Neural progenitor cell (in vitro differentiated cells): Measurements from ENCODE around the gene VTI1A. TPM values are rescaled to one million over a fixed set of nuclear protein-coding genes. Genes with fewer than 3 reads are reported as not detected.

Source experiments
- DNase-seq: peaks from one replicate; pipeline ENCODE4 v3.0.0-alpha.2; 2016; ENCODE audit warnings: low spot score
- H2AFZ ChIP-seq: fragments of 200-600 bp; sonication (generic); replicated peaks from 2 replicates; pipeline ENCODE4 v1.6.1; 2016; ENCODE audit warnings: antibody characterized with exemption
- H3F3A ChIP-seq: fragments of 200-600 bp; sonication (generic); 2 replicates; pipeline ENCODE4 v1.6.1; 2016; ENCODE audit warnings: antibody characterized with exemption, low read depth
- H3K27ac ChIP-seq: fragments of 200-600 bp; sonication (generic); 2 replicates; pipeline ENCODE4 v1.5.1; 2016; ENCODE audit warnings: mild to moderate bottlenecking
- H3K27me3 ChIP-seq: fragments of 200-600 bp; sonication (generic); 2 replicates; pipeline ENCODE4 v1.6.1; 2016; ENCODE audit warnings: mild to moderate bottlenecking, moderate library complexity
- H3K36me3 ChIP-seq: fragments of 200-600 bp; sonication (generic); 2 replicates; pipeline ENCODE4 v1.5.1; 2016
- H3K4me1 ChIP-seq: fragments of 200-600 bp; sonication (generic); 2 replicates; pipeline ENCODE4 v1.6.1; 2016; ENCODE audit warnings: mixed run types
- H3K4me2 ChIP-seq: fragments of 200-600 bp; sonication (generic); 2 replicates; pipeline ENCODE4 v1.6.1; 2016
- H3K4me3 ChIP-seq: fragments of 200-600 bp; sonication (generic); 2 replicates; pipeline ENCODE4 v1.5.1; 2016
- H3K79me2 ChIP-seq: fragments of 200-600 bp; sonication (generic); 2 replicates; pipeline ENCODE4 v1.6.1; 2016; ENCODE audit warnings: low read depth
- H3K9ac ChIP-seq: fragments of 200-600 bp; sonication (generic); 2 replicates; pipeline ENCODE4 v1.6.1; 2016
- H3K9me3 ChIP-seq: fragments of 200-600 bp; sonication (generic); 2 replicates; pipeline ENCODE4 v1.5.1; 2016; ENCODE audit warnings: low read depth
- H4K20me1 ChIP-seq: fragments of 200-600 bp; sonication (generic); 2 replicates; pipeline ENCODE4 v1.6.1; 2016; ENCODE audit warnings: low read depth
- H3K27ac Mint-ChIP-seq: 3 replicates; pipeline ENCODE4 v1.8.0; 2021; ENCODE audit warnings: mixed read lengths
- H3K27me3 Mint-ChIP-seq: 2 replicates; pipeline ENCODE4 v1.8.0; 2022; ENCODE audit warnings: low read depth, mild to moderate bottlenecking, inconsistent platforms, moderate library complexity, mixed read lengths; ENCODE audit not compliant: insufficient read depth
- H3K36me3 Mint-ChIP-seq: 3 replicates; pipeline ENCODE4 v1.8.0; 2021; ENCODE audit warnings: mixed read lengths
- H3K4me1 Mint-ChIP-seq: 3 replicates; pipeline ENCODE4 v1.8.0; 2021; ENCODE audit warnings: mixed read lengths
- H3K4me3 Mint-ChIP-seq: 3 replicates; pipeline ENCODE4 v1.8.0; 2021; ENCODE audit warnings: mild to moderate bottlenecking, moderate library complexity, mixed read lengths
- H3K9me3 Mint-ChIP-seq: 3 replicates; pipeline ENCODE4 v1.8.0; 2020; ENCODE audit warnings: mixed read lengths
- EZH2 ChIP-seq: fragments of 200-600 bp; sonication (generic); IDR thresholded peaks from 2 replicates; pipeline ENCODE4 v1.6.1; 2017; ENCODE audit warnings: antibody characterized with exemption, mild to moderate bottlenecking, moderate library complexity
- EZH2phosphoT487 ChIP-seq: fragments of 200-600 bp; sonication (generic); IDR thresholded peaks from 2 replicates; pipeline ENCODE4 v1.6.1; 2017; ENCODE audit warnings: antibody characterized with exemption
- total RNA-seq: library from RNA; depleted of rRNA; stranded (reverse); fragments of >200 nt; gene quantifications from 2 replicates; pipeline ENCODE4 v1.2.3, GENCODE V29; 2015; ENCODE audit warnings: low replicate concordance
- TF ChIP-seq, protein P1 (sequence below): fragments of 200-600 bp; sonication (generic); IDR thresholded peaks from 2 replicates; pipeline ENCODE4 v1.5.1; 2017; ENCODE audit warnings: antibody characterized with exemption, mild to moderate bottlenecking

Gene VTI1A
- total RNA-seq, 1 donor from 2014 or later, result 28.8 TPM

DNA sequence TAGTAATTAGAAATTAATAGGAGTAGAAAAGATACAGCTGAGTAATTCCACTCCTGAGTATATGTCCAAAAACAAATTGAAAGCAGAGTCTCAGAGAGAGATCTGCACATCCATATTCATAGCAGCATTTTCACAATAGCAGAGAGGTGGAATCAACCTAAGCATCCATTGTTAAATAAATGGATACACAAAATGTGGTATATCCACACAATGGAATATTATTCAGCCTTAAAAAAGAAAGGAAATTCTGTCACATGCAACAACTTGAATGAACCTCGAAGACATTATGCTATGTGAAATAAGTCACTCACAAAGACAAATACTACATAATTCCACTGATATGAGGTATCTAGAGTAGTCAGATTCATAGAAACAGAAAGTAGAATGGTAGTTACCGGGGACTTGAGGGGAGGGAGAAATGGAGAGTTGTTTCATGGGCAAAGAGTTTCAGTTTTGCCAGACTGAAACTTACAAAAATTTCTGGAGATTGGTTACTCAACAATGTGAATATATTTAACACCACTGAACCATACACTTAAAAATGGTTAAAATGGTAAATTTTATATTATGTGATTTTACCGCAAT, 18.4 kb downstream of the VTI1A start:
- TF ChIP-seq EZH2phosphoT487 (no peak), EZH2 (no peak)
- TF ChIP-seq, protein P1, sequence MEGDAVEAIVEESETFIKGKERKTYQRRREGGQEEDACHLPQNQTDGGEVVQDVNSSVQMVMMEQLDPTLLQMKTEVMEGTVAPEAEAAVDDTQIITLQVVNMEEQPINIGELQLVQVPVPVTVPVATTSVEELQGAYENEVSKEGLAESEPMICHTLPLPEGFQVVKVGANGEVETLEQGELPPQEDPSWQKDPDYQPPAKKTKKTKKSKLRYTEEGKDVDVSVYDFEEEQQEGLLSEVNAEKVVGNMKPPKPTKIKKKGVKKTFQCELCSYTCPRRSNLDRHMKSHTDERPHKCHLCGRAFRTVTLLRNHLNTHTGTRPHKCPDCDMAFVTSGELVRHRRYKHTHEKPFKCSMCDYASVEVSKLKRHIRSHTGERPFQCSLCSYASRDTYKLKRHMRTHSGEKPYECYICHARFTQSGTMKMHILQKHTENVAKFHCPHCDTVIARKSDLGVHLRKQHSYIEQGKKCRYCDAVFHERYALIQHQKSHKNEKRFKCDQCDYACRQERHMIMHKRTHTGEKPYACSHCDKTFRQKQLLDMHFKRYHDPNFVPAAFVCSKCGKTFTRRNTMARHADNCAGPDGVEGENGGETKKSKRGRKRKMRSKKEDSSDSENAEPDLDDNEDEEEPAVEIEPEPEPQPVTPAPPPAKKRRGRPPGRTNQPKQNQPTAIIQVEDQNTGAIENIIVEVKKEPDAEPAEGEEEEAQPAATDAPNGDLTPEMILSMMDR, result no peak
- H3K4me2 ChIP-seq, result no peak overlapping the region
- H3K9ac ChIP-seq, result no peak overlapping the region
- H3K27me3 Mint-ChIP-seq, result no peaks in the 10 kb centered on the region
- peaks cover 5% of the 10 kb centered on the region for H3K9me3 ChIP-seq
- no peak overlapping the region for H3K27ac Mint-ChIP-seq
- H3K4me3 Mint-ChIP-seq, result no peak overlapping the region
- no peak overlapping the region for H3K4me3 ChIP-seq
- H3K9me3 Mint-ChIP-seq, result no peaks in the 10 kb centered on the region
- peaks cover 14% of the 10 kb centered on the region for H3K36me3 Mint-ChIP-seq
- no peaks in the 10 kb centered on the region for H3K4me1 ChIP-seq
- no peaks in the 10 kb centered on the region for H3F3A ChIP-seq
- DNase-seq, result no peak
- H3K4me1 Mint-ChIP-seq, result peaks cover 6% of the 10 kb centered on the region
- no peak overlapping the region for H3K27ac ChIP-seq
- peaks cover 17% of the 10 kb centered on the region for H3K36me3 ChIP-seq
- no peaks in the 10 kb centered on the region for H4K20me1 ChIP-seq
- no peaks in the 10 kb centered on the region for H3K79me2 ChIP-seq
- no peaks in the 10 kb centered on the region for H3K27me3 ChIP-seq
- H2AFZ ChIP-seq, result no peak overlapping the region

DNA sequence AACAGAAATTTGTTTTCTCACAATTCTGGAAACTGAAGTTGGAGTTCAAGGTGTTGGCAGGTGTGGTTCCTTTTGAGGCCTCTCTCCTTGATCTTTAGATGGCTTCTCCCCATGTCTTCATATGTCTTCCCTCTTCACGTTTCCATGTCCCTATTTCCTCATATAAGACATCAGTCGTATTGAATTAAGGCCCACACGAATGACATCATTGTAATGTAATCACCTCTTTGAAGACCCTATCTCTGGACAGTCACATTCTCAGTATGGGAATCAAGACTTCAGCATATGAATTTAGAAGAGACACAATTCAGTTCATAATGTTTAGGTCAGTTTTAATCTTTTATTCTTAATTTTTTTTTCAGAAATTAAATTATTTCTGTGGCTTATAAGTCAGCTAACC, 19.8 kb downstream of the VTI1A start:
- Histone ChIP-seq H3K9ac (no peak overlapping the region), H3K9me3 (peaks cover 5% of the 10 kb centered on the region), H3K27ac (no peak overlapping the region), H3K4me1 (no peaks in the 10 kb centered on the region), H3K27me3 (no peaks in the 10 kb centered on the region), H3K4me3 (no peak overlapping the region), H3K4me2 (no peak overlapping the region), H3F3A (no peaks in the 10 kb centered on the region), H3K36me3 (peaks cover 17% of the 10 kb centered on the region), H3K79me2 (no peaks in the 10 kb centered on the region), H4K20me1 (no peaks in the 10 kb centered on the region), H2AFZ (no peak overlapping the region)
- no peaks in the 10 kb centered on the region for H3K9me3 Mint-ChIP-seq
- H3K27me3 Mint-ChIP-seq, result no peaks in the 10 kb centered on the region
- H3K36me3 Mint-ChIP-seq, result peaks cover 14% of the 10 kb centered on the region
- peaks cover 7% of the 10 kb centered on the region for H3K4me1 Mint-ChIP-seq
- no peak overlapping the region for H3K4me3 Mint-ChIP-seq
- DNase-seq, result no peak
- TF ChIP-seq EZH2 (no peak), EZH2phosphoT487 (no peak)
- TF ChIP-seq, protein P1, result no peak
- no peak overlapping the region for H3K27ac Mint-ChIP-seq

DNA sequence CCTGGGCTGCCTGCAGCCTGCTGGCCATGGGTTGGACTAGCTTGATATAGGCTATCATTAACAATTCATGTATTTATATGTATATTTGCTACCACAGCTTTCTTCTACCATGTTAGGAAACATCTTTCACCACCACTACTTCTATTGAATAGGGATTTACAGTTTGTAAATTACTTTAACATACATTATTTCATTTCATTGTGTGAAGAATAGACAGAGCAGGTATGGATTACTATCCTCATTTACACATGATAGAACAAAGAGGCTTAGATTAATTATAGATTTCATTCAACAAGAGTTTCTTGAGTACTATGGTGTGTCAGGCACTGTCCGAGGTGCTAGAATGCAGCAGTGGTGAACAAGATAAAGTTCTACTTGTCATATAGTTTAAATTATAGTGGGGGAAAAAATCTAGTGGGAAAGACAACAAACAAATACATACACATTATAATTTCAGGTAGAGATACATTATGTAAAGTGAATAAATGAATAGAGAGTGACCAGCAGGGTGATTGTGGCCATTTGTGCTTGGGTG, 20.6 kb downstream of the VTI1A start:
- TF ChIP-seq, protein P1, result no peak
- no peak for TF ChIP-seq EZH2phosphoT487
- no peak for TF ChIP-seq EZH2
- Histone ChIP-seq H3K27me3 (no peaks in the 10 kb centered on the region), H3K4me2 (no peak overlapping the region), H4K20me1 (no peaks in the 10 kb centered on the region), H3K4me3 (no peak overlapping the region), H3K27ac (no peak overlapping the region), H2AFZ (no peak overlapping the region), H3K4me1 (no peaks in the 10 kb centered on the region), H3K9ac (no peak overlapping the region), H3K36me3 (peaks cover 17% of the 10 kb centered on the region), H3K79me2 (no peaks in the 10 kb centered on the region), H3K9me3 (peaks cover 5% of the 10 kb centered on the region), H3F3A (peaks cover 2% of the 10 kb centered on the region)
- Mint-ChIP-seq H3K27me3 (no peaks in the 10 kb centered on the region), H3K36me3 (peaks cover 14% of the 10 kb centered on the region), H3K9me3 (no peaks in the 10 kb centered on the region), H3K27ac (no peak overlapping the region), H3K4me1 (peaks cover 10% of the 10 kb centered on the region), H3K4me3 (no peak overlapping the region)
- DNase-seq, result no peak
